Epithelial cell of prostate (primary cell): ENCODE measurements around the gene TFPI2.

Experiments used
- DNase-seq: peaks from one replicate; pipeline ENCODE4 v3.0.0-alpha.2; 2011; ENCODE audit warnings: low read depth, low spot score
- H3K27ac ChIP-seq: fragments of 450-650 bp; 2 replicates; pipeline ENCODE4 v1.5.1; 2017; ENCODE audit warnings: mild to moderate bottlenecking

The TFPI2 gene

GRCh38 chr7:93860261-93860660 lies 30.3 kb downstream of the TFPI2 start:
- peak; percentile 65 for DNase-seq
- H3K27ac ChIP-seq: peak overlapping the region; percentile 57

GRCh38 chr7:93858857-93859256 lies 31.7 kb downstream of the TFPI2 start:
- DNase-seq: no peak
- H3K27ac ChIP-seq: no peak overlapping the region

DNA sequence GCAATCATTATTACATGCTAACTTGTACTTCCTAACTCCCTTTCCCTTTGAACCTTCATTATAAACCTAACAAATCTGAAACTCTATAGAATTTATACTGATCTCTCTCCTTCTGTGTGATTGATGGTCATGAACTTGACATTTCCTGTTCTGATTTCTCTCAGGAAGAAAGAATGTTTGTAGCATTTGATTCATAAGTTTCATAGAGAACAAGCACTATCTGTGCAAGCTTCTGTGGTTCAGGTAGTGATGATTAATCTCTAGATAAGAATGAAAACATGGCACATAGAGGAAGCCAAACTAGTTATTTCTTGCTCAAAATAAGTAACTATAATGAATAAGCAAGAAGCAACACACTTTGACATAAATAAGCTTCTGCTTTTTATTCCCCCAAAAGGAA lies 34.2 kb downstream of the TFPI2 start:
- DNase-seq: peak; percentile 27
- peak overlapping the region; percentile 71 for H3K27ac ChIP-seq

DNA sequence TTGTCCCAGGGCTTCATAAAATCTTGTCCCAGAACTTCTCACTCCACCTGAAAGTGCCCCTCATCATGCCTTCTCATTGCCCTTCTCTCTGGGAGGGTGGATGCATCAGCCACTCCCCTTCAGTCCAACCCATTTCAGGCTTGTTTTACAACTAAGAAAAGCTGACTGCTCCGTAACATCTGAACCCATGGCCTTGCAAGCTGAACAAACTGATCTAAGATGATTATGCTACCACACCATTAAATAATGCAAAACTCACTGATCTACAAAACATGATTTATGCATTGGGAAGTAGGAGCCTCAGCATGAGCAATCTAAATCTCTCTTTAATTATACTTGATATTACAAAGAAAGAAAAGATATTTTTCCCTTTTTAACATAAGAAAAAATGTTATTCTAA lies 34.8 kb downstream of the TFPI2 start:
- DNase-seq: no peak
- peak overlapping the region; percentile 71 for H3K27ac ChIP-seq

DNA sequence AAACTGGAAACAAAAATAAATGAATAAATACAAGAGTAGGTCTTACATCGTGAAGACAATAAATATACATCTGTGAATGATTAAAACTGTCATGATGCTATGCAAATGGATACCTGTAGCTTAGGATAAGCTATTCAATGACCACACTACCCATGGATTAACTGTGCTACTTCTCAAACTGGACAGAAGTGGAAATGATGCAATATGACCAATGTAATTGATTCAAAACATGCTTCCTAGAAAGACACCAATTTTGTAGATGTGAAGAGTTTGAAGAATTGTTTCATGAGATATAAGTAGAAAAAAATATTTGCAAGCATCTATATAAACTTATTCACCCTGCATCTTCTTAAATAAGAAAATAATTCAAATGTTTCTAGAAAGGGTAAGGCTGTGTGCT lies 36.1 kb downstream of the TFPI2 start:
- no peak for DNase-seq
- no peak overlapping the region for H3K27ac ChIP-seq

DNA sequence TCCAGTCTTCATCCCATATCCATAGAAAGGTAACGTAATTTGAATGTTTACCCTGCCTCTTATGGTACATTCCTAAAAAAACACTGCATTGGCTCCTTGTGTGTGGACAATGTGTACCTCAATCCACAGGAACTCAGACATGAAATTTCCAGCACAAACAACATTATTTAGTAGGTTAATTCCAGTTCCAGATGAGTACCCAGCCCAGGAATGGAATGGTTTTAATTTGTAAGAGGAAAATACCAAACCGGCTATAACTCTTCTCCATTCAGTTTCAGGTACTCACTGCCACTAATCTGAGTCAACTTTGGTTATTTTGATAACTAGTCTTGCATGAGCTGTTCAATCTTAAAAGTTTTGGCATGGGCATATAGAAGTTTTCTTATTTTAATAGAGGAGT lies 39.0 kb downstream of the TFPI2 start:
- peak overlapping the region; percentile 48 for H3K27ac ChIP-seq
- no peak for DNase-seq

DNA sequence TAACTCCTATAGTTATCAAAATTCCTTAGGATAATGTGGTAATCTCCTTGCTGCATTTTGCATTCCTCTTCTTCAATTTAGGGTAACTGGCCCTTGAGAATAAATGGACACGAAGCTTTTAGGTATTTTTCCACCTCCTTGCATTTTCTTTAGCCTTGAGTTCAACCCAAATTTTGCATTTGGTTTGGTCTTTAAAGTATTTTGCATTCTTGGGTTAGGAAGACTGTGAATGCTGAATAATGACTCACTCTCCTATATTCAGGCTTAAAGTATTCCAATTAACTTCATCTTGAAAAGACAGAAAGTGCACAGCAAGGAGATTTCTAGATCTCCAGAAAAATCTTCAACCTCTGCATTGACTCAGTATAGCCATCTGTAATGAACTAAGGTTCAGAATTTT lies 47.3 kb downstream of the TFPI2 start:
- H3K27ac ChIP-seq: no peak overlapping the region
- DNase-seq: no peak

- H3K27ac ChIP-seq: no peak overlapping the region
- DNase-seq: no peak
These were observed 51.6 kb downstream of the TFPI2 start for GRCh38 chr7:93838966-93839365.

DNA sequence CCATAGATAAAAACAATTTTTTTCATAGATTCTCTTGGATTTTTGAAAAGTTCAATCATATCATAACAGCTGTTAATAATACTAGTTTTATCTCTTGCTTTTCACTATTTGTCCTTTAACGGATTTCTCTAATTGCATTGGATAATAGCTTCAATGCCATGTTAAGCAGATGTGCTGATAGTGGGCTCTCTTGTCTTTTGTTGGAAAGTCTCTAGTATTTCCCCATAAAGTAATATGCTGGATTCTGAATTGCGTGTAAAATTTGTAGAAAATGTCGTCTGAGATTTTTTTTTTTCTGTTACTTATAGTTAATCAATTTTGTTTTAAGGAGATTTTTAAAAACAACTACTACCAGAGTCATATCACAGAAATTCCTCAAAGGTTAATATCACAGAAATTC lies 53.3 kb downstream of the TFPI2 start:
- no peak for DNase-seq
- H3K27ac ChIP-seq: no peak overlapping the region

GRCh38 chr7:93836116-93836515 lies 54.4 kb downstream of the TFPI2 start:
- H3K27ac ChIP-seq: no peak overlapping the region
- DNase-seq: no peak

DNA sequence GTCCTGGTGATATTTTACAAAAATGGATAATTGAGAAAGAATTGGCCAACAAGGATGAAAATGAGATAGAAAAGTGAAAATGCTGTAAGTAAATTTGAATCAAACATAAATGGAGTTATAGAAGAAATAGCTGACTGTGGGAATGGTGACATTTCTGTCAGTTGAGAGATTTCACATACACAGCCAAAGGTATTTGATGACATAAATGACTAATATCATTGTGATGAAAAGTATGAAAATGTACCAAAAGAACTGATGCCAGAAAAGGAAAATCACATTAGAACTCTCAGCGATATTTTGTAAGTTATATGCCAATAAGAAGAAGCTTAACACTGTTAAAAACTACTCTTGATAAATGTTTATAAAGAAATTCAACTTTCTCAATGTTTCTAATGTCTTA lies 54.9 kb downstream of the TFPI2 start:
- no peak overlapping the region for H3K27ac ChIP-seq
- no peak for DNase-seq
